Colonic mucosa (tissue), 4 donors: ENCODE data around the gene OR52J3. TPM values are rescaled to one million over a fixed set of nuclear protein-coding genes. Genes with fewer than 3 reads are reported as not detected.

Source experiments
- DNase-seq: peaks from one replicate; pipeline ENCODE4 v3.0.0-alpha.2; 2020
- H3K27ac ChIP-seq: fragments of 200-600 bp; one replicate; pipeline ENCODE4 v1.8.0; 2021
- H3K27me3 ChIP-seq: fragments of 200-600 bp; one replicate; pipeline ENCODE4 v1.8.0; 2021
- H3K36me3 ChIP-seq: fragments of 200-600 bp; one replicate; pipeline ENCODE4 v1.8.0; 2021
- H3K4me1 ChIP-seq: fragments of 200-600 bp; one replicate; pipeline ENCODE4 v1.8.0; 2021; ENCODE audit warnings: mild to moderate bottlenecking
- H3K4me3 ChIP-seq: fragments of 200-600 bp; one replicate; pipeline ENCODE4 v1.8.0; 2021
- H3K9ac ChIP-seq, 2 donors: one replicate each; pipeline ENCODE4 v1.7.0; 2013; ENCODE audit warnings: control low read depth in 2 of 2, low read depth in 2 of 2, low read length in 2 of 2
- H3K9me3 ChIP-seq: fragments of 200-600 bp; one replicate; pipeline ENCODE4 v1.8.0; 2021
- CTCF ChIP-seq: fragments of 200-600 bp; IDR thresholded peaks from one replicate; pipeline ENCODE4 v1.8.0; 2022; ENCODE audit warnings: antibody characterized with exemption, mild to moderate bottlenecking
- intact Hi-C: fragments of 100-400 bp; cut with DNase I; formaldehyde crosslinking; loops from one replicate; pipeline ENCODE4 v1.14.1; 2022
- total RNA-seq, 2 donors: library from RNA; stranded (reverse); fragmentation: NEBNext Ultra II Directional in 1 of 2; extraction: Animal tissue kit (Norgen Biotek cat#: 25700) in 1 of 2; gene quantifications; one replicate each; pipeline ENCODE4 v1.2.1, GENCODE V29; 2021
- donor health status: healthy.
- donor health status: DM: no; HTN: no; CAD: no.
- donor health status: DM: no; HTN: no; CAD: no.

OR52J3 gene
- total RNA-seq, 2 donors from 2014 or later: not detected

GRCh38 chr11:5071799-5072198 lies 25.5 kb downstream of the OR52J3 start:
- Histone ChIP-seq H3K4me3 (no peak overlapping the region), H3K36me3 (no peaks in the 10 kb centered on the region), H3K27ac (no peak overlapping the region), H3K9me3 (no peaks in the 10 kb centered on the region), H3K9ac (no peak overlapping the region), H3K27me3 (no peaks in the 10 kb centered on the region), H3K4me1 (no peaks in the 10 kb centered on the region)
- intact Hi-C loops: no loop called here
- no peak for TF ChIP-seq CTCF
- DNase-seq: no peak

DNA sequence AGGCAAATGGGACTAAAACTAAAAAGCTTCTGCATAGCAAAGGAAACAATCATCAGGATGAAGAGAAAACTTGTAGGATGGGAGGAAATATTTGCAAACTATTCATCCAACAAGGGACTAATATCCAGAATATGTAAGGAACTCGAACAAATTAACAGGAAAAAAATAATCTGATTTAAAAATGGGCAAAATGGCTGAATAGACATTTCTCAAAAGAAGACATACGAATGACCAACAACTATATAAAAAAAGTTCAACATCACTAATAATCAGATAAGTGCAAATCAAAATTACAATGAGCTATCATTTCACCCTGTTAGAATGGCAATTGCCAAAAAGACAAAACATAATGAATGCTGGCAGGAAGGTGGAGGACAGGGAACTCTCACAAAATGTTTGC lies 35.1 kb downstream of the OR52J3 start:
- Histone ChIP-seq H3K36me3 (no peaks in the 10 kb centered on the region), H3K27me3 (no peaks in the 10 kb centered on the region), H3K4me3 (no peak overlapping the region), H3K27ac (no peak overlapping the region), H3K4me1 (no peaks in the 10 kb centered on the region), H3K9me3 (no peaks in the 10 kb centered on the region), H3K9ac (no peak overlapping the region)
- intact Hi-C loops: no loop called here
- no peak for TF ChIP-seq CTCF
- no peak for DNase-seq

DNA sequence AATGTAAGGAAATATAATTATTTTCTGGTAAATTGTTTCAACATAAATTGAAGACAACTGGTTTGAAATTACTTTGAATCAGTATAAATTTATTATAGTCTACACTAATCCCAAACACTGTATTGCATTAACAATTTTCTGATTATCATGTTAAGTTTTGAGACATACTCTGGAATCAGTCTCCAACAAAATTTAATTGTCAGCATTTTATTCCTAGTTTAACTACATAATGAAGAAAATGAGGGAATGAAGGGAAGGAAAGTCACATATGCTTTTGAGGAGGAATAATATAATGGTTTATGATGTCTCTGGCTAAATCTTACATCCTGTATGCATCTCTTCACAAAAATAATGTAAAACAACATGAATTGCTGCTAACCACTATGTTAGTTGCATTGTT lies 37.3 kb downstream of the OR52J3 start:
- Histone ChIP-seq H3K9ac (no peak overlapping the region), H3K27me3 (no peaks in the 10 kb centered on the region), H3K4me3 (no peak overlapping the region), H3K9me3 (no peaks in the 10 kb centered on the region), H3K4me1 (no peaks in the 10 kb centered on the region), H3K27ac (no peak overlapping the region), H3K36me3 (no peaks in the 10 kb centered on the region)
- DNase-seq: no peak
- intact Hi-C loops: no loop called here
- TF ChIP-seq CTCF: no peak

GRCh38 chr11:5088556-5088955 lies 42.2 kb downstream of the OR52J3 start:
- H3K4me3 ChIP-seq: no peak overlapping the region
- no peaks in the 10 kb centered on the region for H3K36me3 ChIP-seq
- intact Hi-C loops: no loop called here
- H3K9me3 ChIP-seq: no peaks in the 10 kb centered on the region
- no peak for DNase-seq
- no peak overlapping the region for H3K9ac ChIP-seq
- H3K4me1 ChIP-seq: no peaks in the 10 kb centered on the region
- no peak overlapping the region for H3K27ac ChIP-seq
- TF ChIP-seq CTCF: no peak
- no peaks in the 10 kb centered on the region for H3K27me3 ChIP-seq

- H3K9ac ChIP-seq: no peak overlapping the region
- no peak for DNase-seq
- intact Hi-C loops: no loop called here
- no peak overlapping the region for H3K4me3 ChIP-seq
- H3K4me1 ChIP-seq: no peaks in the 10 kb centered on the region
- H3K27ac ChIP-seq: no peak overlapping the region
- H3K9me3 ChIP-seq: no peaks in the 10 kb centered on the region
- no peak for TF ChIP-seq CTCF
- no peaks in the 10 kb centered on the region for H3K36me3 ChIP-seq
- no peaks in the 10 kb centered on the region for H3K27me3 ChIP-seq
Measured at GRCh38 chr11:5090668-5091067, 44.3 kb downstream of the OR52J3 start.
